Limb (tissue), 2 donors: ENCODE data around the gene FLNC.

Experiments used
- DNase-seq, 2 donors: peaks; one replicate each; pipeline ENCODE4 v3.0.0-alpha.2; 2016; ENCODE audit errors: extremely low spot score in 2 of 2

Gene FLNC

DNA sequence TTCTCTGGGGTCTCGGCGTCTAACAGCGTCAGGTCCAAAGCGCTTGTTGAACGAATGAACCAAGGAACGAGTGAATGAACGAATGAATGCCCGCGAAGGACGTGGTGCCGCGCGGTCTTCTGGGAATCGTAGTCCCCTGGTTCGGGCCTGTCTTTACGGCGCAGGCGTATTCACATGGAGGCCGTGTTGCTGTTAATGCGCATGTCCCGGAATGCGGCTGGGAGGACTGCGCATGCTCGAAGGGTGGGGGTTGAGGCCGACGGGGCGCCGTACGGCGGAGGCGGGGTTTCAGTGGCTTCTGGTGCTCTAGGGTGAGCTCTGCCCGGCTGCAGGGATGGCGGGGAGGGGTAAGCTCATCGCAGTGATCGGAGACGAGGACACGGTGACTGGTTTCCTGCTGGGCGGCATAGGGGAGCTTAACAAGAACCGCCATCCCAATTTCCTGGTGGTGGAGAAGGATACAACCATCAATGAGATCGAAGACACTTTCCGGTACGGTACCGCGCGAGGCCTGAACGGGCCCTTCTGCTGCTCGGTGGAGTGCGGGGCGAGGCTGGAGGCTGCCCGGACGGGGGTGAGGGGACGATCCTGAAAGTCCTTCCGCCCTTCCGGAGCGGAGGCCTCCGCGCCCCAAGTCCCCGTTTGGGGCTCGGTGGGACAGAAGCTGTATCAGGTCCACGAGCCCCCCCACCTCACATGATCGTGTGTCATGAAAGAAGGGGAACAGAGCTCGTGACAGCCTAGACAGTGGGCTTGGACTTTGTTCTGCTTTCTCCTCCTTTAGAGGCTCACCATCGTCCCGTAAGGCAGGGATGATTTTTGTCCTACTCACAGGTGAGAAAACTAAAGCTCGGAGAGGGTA is 32.6 kb downstream of the FLNC start, which contains the start of gene ATP6V1F:
TSS of gene ATP6V1F (plus strand) at position 286 of the 862 bp plus-strand sequence. CDS start at position 335, 49 bp downstream.
- DNase-seq = peak; percentile 98 to 100

DNA sequence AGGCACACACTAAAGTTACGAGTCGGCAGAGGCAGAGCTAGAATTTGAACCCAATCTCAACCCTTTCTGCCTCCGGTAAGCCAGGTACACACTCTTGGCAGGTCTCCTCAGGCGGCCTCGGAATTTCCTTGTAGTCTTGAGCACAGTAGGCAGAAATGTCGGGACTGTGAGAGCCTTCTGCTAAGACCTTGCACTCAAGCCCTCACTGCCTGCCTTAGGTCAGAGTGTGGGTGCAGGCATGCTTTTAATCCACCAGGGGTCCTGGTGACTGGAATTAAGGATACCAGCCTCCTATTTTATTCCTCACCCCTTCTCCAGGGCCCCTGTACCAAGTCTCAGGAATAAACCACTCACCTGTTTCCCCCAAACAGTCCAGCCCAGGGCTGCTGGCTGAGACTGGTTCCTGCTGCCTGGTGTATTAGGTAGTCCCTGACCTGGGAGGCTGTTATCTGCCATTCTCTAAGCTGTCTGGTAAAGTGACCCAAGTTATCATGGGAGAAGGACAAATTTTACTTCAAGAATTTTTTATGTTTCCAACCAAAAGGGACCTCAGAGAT is 33.3 kb downstream of the FLNC start:
- no peak for DNase-seq

DNA sequence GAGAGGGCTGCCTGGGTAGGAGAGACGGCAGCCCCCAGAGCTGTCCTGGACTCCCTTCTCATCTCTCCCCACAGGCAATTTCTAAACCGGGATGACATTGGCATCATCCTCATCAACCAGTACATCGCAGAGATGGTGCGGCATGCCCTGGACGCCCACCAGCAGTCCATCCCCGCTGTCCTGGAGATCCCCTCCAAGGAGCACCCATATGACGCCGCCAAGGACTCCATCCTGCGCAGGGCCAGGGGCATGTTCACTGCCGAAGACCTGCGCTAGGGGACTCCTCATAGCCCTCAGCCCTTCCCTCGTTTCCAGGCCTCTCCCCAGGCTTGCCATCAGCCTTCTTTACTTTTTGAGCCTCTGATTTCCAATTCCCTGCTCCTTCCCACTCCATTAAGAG is 35.1 kb downstream of the FLNC start:
- no peak for DNase-seq

DNA sequence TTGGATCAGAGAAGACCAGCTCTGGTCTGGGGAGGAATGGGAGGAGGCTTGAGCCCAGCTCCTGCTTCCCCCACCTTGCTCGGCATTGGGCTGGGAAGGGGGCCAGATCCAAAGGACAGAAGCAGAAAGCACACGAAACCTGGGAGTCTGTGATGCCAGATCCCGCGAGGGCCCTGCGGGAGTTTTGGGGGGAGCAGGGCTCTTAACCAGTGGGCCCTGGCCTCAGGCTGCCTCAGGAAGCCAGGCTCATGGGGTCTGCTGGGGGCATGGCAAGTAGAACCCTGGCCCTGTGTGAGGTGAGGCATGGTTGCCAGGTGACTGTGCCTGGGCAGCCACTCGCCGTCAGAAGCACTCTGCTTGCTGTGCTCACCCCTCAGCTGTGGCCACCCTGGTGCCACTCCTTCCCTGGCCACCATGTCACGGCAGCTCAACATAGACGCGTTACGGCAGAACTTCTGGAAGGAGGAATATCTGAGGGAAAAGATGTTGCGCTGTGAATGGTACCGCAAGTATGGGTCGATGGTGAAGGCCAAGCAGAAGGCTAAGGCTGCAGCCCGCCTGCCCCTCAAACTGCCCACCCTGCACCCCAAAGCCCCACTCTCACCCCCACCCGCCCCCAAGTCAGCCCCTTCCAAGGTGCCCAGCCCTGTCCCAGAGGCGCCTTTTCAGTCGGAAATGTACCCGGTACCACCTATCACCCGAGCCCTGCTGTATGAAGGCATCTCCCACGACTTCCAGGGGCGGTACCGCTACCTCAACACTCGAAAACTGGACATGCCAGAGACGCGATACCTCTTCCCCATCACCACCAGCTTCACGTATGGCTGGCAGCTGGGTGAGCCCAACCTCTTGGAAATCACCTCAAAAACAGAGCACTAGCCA is 36.0 kb downstream of the FLNC start:
- DNase-seq = no peak

DNA sequence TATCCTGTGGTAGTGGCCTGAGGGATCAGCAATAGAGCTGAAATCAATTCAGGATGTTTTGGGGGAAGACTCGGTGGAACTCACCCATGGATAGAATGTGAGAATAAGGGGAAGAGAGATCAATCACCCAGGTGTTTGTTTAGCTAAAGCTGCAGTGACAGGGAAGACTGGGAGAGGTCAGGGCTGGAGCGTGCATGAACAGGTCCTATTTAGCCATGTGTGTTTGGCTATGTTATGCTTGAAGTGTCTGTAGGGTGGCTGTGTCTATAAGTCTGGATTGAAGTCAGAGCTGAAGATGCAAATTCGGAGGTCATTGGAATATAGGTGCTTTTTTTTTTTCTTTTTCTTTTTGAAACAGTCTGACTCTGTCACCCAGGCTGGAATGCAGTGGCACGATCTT is 37.0 kb downstream of the FLNC start:
- no peak for DNase-seq

DNA sequence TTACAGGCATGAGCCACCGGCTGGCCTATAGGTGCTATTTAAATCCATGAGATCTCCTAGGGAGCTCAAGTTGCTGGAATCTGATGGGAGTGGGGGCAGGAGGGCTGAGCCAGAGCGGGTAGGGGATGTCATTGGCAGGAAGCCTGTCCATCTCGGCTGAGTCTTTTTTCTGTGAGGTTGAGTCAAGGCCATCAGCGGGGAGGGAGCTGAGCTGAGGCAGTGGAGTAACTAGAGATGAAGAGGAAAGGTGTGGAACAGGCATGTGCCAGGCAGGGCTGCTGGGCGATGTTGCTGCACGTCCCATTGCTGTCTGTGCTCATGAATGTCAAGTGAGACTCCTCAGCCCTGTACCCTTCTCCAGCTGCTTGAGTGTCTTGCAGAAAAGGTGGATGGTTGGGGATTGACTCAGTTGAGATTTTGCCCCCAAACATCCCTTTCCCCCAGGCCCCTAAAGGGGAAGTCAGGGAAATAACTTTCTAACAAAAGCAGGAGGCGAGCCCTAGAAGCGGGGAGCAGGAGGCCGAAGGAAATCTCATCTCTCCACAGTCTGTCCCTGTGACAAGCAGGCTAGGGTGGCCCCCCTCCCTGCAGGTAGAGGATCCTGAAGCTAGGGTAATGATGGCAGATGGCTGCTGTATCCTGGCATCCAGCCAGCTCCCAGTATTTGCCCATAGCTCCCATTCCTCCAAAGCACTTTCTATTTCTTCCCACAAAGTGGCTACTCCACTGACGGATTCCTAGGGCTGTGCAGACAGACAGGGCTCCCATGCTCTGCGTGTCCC is 37.8 kb downstream of the FLNC start:
- no peak for DNase-seq

DNA sequence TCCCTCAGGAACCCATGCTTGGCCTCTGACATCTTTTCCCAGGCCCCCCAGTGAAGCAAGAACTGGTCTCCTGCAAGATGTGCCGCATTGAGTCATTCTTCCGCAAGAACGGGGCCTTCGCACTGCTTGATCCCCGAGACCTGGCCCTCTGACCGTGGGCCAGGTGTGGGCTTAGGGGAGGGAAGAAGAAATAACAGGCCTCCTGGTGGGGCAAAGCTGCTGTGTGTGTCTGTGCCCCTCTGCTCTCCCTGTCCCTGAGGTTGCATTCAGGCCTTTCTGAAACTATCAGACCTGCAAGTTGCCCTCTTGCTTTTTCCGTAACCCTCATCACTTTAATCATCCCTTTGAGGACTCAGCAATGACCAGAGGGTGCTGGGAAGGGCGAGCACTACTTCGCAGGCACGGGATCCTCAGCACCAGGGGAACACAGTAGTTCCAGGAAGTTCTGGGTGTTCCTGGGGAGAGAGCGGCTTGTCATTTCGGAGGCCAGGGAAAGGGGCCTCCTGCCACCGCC is 38.5 kb downstream of the FLNC start:
- DNase-seq = no peak

DNA sequence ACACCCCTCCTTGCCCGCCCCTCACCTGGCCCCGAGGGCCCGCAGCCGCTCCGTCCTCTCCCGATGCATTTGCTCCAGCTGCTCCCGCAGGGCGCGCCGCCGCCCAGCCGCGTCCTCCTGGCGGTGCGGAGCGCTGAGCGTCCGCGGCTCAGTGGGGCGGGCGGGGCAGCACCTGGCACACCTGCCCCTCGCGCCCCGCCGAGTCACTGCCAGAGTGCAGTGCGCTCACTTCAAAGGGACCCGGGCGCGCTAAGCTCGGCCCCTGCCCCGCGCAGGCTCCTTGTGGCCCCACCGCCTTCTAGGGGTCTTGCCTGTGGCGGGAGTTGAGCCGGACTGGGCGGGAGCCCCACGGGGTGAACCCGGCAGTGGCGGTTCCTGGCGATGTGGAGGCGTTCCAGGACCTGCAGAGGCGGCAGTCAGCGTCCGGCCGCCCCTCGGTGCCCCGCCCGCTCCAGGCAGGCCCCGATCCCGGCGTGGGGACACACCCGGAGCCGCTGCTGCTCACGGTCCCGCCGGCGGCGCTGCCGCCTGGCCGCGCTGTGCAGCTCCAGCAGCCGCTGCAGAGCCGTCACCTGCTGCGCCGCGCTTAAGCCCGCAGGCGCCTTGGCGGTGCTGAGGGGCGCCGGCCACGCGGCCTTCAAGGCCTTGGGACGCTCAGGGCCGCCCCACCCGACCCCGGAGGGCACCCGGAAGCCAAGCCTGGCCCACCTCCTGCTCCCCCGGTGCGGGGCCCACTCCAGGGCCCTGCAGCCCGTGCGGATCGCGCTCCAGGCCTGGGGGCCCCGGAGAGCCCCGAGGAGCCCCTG is 39.1 kb downstream of the FLNC start:
- DNase-seq = peak in 1 of 2 donors; percentile 69

DNA sequence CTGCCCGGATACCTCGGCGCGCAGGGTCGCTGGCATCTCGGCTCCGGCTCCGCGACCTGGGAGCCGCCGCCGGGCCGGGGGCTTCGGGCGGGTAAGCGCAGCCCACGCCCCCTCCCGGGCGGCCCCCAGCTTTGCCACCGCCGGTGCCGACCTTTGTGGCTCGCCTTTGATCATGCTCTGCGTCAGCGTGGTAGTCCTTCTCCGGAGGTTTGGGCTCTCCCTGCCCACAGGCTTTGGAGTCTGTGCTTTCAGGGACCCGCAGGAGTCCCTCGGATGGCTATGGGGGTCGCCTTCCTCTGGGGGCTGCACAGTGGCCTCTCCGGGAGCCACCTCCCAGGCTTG is 39.7 kb downstream of the FLNC start:
- no peak for DNase-seq

DNA sequence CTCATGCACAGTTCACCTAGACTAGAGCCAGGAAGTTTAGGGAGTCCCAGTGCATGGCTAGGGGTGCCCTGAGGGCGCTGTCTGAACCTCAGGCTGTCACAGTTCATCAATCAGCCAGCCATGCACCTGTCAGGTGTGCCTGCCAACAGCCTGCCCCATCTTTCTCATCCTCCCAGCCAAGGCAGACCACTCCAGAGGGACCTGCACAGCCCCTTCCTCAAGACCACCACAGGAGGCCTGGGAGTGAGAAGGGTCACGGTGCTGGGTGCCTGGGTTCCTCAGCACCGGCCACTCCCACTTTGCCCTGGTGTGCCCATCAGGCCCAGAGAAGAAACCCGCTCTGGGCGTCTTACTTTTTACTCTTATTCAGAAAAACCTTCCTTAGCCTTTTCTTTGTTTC is 40.8 kb downstream of the FLNC start:
- DNase-seq = no peak

DNA sequence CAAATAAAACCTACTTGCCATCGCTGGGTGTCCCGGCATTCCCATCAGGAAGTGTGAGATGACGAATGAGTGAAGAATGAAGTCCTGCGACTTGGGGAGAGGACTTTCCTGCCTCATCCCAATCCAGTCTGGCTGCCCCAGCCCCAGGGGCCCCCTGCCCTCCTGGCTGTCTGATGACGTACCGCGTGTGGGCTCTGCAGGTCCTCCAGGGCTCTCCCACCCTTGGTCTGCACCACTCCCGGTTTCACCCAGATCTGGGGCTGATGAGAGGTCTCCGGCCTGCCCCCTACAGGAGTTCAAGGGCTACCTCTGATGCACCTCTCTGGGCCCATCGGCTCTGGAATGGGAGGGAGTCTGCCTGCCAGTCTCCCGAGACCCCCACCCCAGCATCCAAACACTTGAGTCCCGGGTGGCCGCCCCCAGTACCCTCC is 42.2 kb downstream of the FLNC start:
- DNase-seq = no peak

DNA sequence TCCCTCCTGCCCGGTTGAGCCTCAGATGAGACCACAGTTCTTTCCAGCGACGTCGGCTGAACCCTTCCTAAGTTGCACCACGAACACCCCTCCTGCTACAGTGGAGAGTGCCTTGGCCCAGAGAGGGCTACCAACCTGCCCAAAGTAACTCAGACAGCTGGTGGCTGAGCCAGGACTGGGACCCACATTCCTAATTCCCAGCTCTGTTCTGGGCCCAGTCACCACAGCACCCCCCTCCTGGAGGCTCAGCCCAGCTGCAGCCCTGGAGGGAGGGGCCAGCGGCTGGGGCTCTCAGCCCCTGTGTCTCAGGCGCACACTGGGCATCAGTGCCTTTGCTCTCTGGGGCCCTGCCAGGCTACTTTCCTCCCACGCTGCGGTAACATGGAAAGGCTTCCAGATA is 43.0 kb downstream of the FLNC start:
- no peak for DNase-seq

DNA sequence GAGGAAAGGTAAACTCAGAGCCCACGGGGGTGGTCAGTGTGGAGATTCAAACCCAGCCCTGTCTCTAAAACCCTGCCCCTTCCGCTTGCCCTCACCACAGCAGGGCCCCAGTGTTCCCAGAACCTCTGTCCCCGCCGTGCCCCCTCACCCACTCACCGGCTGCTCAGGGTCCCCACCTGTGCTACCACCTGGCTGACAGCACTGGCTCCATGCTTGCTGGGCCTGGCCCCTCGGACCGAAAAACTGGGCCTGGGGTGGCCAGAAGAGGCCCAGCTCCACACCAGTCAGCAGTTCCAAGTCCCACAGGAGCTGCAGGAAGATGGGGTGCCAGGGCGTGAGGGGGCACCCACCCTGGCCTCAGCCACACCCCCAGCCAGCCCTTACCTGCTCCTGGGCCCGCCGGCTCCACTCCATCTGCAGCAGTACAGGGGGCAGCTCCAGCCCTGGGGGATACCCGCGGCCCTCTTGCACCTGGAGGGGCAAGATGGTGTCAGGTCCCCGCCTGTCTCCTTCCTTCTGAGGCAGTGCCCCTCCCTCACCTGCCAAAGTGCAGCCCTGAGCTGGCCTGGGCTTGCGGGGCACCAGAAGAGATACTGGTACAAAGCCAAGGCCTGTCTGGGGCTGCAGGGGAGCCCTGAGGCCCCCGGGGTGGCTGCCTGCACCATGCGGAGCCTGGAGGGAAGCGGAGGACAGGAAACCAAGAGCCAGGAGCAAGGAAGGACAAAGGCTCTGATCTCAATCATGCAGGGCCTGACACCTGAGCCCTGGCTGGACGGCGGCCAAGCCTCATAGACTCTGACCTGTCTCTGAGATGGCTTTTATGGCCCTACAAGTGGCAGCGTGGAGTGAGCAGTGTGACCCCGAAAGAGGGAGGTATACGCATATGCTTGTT is 44.2 kb downstream of the FLNC start:
- no peak for DNase-seq

DNA sequence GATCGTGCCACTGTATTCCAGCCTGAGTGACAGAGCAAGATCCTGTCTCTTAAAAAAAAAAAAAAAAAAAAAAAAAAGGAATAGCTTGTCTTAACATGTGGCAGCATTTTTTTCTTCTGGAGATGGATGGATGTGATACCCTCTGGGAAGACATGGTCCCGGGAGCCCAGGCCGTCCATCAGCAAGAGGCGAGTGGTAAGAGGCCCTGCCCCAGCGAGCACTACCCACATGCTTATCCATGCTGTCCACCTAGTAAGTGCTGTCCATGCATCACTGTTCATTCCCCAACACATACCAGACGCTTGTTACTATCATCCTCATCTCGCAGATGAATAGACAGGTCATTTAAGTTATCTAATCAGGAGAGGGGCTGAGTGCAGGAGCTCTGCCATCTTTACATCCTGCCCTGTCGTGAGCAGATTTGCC is 45.3 kb downstream of the FLNC start:
- DNase-seq = no peak

DNA sequence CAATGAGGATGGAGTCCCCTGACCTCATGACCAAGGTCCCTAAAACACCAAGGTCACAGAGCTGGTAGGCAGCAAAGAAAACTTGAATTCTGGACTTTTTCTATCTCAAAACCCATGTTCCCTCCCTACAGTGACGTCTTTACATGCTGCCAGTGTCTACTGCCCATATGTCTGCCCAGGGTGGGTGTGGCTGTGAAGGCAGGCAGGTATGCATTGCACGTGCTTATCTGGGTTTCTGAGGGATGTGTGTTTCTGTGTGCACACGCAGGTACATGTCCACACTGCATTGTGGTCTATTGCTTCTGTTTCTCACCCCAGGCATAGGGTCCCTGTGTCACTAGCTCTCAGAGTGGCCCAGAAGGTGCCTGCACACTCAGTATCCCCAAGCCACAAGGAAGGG is 45.9 kb downstream of the FLNC start:
- DNase-seq = no peak

DNA sequence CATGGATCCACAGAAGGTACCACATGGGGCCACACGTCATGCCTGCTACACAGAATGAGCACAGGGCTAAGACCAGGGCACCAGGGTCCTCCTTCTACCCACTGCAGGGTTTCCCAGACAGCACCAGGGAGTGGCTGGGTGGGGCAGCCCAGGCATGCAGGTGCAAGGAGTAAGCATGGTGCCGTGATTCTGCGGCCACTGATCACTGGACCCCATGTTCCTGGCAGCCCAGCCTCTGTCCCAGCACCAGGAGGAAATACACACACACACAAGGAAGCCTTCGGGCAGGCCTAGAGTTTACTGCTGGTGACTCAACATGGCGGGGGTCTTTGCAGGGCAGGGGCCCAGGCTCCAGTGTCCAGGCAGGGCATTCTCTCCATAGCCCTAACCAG is 46.4 kb downstream of the FLNC start:
- no peak for DNase-seq

DNA sequence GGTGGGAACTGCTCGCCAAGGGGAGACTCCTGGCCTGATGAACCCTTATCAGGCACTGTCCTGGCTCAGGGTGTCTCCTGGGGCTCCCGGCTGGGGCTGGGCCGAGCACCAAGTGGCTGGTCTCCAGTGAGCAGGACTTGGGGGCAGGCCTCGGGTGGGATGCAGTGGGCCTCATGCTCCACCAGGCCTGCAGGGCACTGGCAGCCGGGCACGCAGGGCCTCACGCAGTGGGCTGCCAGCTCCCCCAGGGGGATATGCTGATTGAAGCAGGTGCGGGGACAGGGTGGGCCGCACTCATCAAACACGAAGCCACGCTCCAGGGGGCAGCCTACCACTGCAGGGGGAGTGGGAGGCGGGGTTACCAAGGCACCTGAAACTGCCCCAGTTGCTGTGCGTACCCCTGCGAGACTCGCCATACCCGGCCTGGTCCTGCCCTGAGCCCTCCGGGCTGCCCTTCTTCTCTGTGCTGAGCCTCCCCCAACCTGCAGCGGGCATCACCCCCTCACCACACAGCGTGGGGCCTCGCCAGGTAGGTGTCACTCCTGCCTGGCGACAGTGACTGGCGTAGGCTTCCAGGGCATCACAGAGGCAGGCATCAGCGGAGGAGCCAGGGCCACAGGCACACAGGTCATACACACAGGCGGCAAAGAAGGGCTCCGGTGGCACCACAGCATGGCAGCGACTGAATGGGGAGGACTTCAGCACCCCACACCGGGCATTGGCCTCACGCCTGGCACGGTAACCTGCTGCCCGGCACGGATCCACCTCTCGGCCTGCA is 47.0 kb downstream of the FLNC start:
- no peak for DNase-seq

DNA sequence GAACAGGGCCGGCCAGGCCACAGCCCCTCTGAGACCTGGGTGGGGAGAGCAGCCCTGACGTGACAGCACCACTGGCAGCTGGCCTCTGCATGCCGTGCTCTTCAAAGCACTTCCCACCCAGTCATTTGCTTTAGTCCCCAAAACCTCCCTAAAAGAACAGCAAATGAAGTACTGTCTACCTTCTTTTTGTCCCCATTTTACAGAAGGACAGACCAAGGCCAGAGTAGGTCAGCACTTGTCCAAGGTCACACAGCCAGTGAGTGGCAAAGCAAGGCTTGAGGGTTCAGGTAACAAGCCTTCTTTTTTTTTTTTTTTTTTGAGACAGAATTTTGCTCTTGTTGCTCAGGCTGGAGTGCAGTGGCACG is 47.5 kb downstream of the FLNC start:
- DNase-seq = no peak
